Neuronal stem cell (in vitro differentiated cells): ENCODE data around the gene ZFAND5.

Source experiments
- DNase-seq: peaks from one replicate; pipeline ENCODE4 v3.0.0-alpha.2; 2013; ENCODE audit warnings: low spot score
- H2AFZ ChIP-seq: one replicate; pipeline ENCODE4 v1.6.1; 2013; ENCODE audit warnings: mild to moderate bottlenecking, low read length, inconsistent platforms
- H2AK5ac ChIP-seq: 2 replicates; pipeline ENCODE4 v1.6.1; 2013; ENCODE audit warnings: low read depth, mild to moderate bottlenecking, inconsistent platforms, low read length, moderate library complexity, mixed read lengths
- H2BK120ac ChIP-seq: 2 replicates; pipeline ENCODE4 v1.6.1; 2013; ENCODE audit warnings: low read depth, mild to moderate bottlenecking, inconsistent platforms, low read length, moderate library complexity, mixed read lengths
- H2BK12ac ChIP-seq: one replicate; pipeline ENCODE4 v1.6.1; 2013; ENCODE audit warnings: low read length, inconsistent platforms
- H2BK15ac ChIP-seq: 2 replicates; pipeline ENCODE4 v1.6.1; 2013; ENCODE audit warnings: mild to moderate bottlenecking, low read length, inconsistent platforms, mixed read lengths
- H2BK5ac ChIP-seq: one replicate; pipeline ENCODE4 v1.6.1; 2013; ENCODE audit warnings: inconsistent platforms, mild to moderate bottlenecking, low read length, moderate library complexity
- H3K14ac ChIP-seq: one replicate; pipeline ENCODE4 v1.6.1; 2013; ENCODE audit warnings: low read length, inconsistent platforms
- H3K18ac ChIP-seq: 2 replicates; pipeline ENCODE4 v1.6.1; 2013; ENCODE audit warnings: low read length, inconsistent platforms
- H3K23ac ChIP-seq: 2 replicates; pipeline ENCODE4 v1.6.1; 2013; ENCODE audit warnings: low read depth, mild to moderate bottlenecking, mixed read lengths, low read length, inconsistent platforms; ENCODE audit not compliant: poor library complexity
- H3K27ac ChIP-seq: replicated peaks from 3 replicates; pipeline ENCODE4 v1.5.1; 2013; ENCODE audit warnings: low read length, inconsistent platforms
- H3K27me3 ChIP-seq, 3 experiments: 2 replicates each; pipeline ENCODE4 v1.6.1; 2013; ENCODE audit warnings: low read length in 3 of 3, mild to moderate bottlenecking in 2 of 3, inconsistent platforms in 1 of 3, low read depth in 1 of 3, mixed read lengths in 1 of 3, moderate library complexity in 1 of 3; ENCODE audit not compliant: control insufficient read depth in 3 of 3, insufficient read depth in 3 of 3
- H3K36me3 ChIP-seq, 2 donors: replicated peaks in 1 of 2; 2 replicates each; pipeline ENCODE4 v1.6.1; 2013; ENCODE audit warnings: low read length in 2 of 2; ENCODE audit not compliant: control insufficient read depth in 2 of 2, insufficient read depth in 2 of 2
- H3K4ac ChIP-seq: 2 replicates; pipeline ENCODE4 v1.6.1; 2013; ENCODE audit warnings: inconsistent platforms, mild to moderate bottlenecking, low read length, moderate library complexity
- H3K4me1 ChIP-seq, 2 donors: 1 replicate in 1 of 2; 2 replicates in 1 of 2; pipeline ENCODE4 v1.6.1; 2013; ENCODE audit warnings: low read length in 2 of 2, low read depth in 1 of 2; ENCODE audit not compliant: control insufficient read depth in 2 of 2, insufficient read depth in 1 of 2
- H3K4me2 ChIP-seq: one replicate; pipeline ENCODE4 v1.6.1; 2013; ENCODE audit warnings: mild to moderate bottlenecking, low read length, inconsistent platforms; ENCODE audit not compliant: insufficient read depth, poor library complexity, severe bottlenecking
- H3K4me3 ChIP-seq, 2 donors: 2 replicates each; pipeline ENCODE4 v1.5.1; 2013; ENCODE audit warnings: low read length in 2 of 2, mild to moderate bottlenecking in 2 of 2, inconsistent platforms in 1 of 2, moderate library complexity in 1 of 2
- H3K79me1 ChIP-seq: one replicate; pipeline ENCODE4 v1.6.1; 2013; ENCODE audit warnings: low read depth, mild to moderate bottlenecking, inconsistent platforms, low read length, moderate library complexity
- H3K9ac ChIP-seq: one replicate; pipeline ENCODE4 v1.6.1; 2013; ENCODE audit warnings: mild to moderate bottlenecking, low read depth, low read length, inconsistent platforms; ENCODE audit not compliant: poor library complexity
- H3K9me3 ChIP-seq, 2 donors: replicated peaks in 1 of 2; 2 replicates each; pipeline versions ENCODE3 to v1.6.1; 2013; ENCODE audit warnings: low read length in 2 of 2, mild to moderate bottlenecking in 2 of 2, inconsistent platforms in 1 of 2, low read depth in 1 of 2, mixed read lengths in 1 of 2, moderate library complexity in 1 of 2; ENCODE audit not compliant: control insufficient read depth in 2 of 2, insufficient read depth in 1 of 2
- H4K8ac ChIP-seq: one replicate; pipeline ENCODE4 v1.6.1; 2013; ENCODE audit warnings: low read depth, mild to moderate bottlenecking, inconsistent platforms, low read length, moderate library complexity
- H4K91ac ChIP-seq: one replicate; pipeline ENCODE4 v1.6.1; 2013; ENCODE audit warnings: low read length, low read depth, mild to moderate bottlenecking, inconsistent platforms; ENCODE audit not compliant: poor library complexity
- WGBS, 2 donors: extraction: QIAGEN DNeasy Blood & Tissue Kit; methylation state at CpG; one replicate each; pipeline ENCODE4 v1.1.7; 2013; ENCODE audit warnings: missing lambda C conversion rate in 2 of 2, mixed read lengths in 1 of 2; ENCODE audit not compliant: insufficient read length in 2 of 2, insufficient replicate concordance in 1 of 2; ENCODE audit errors: extremely low coverage in 2 of 2; 5-methylcytosine and 5-hydroxymethylcytosine counted together

ZFAND5 gene

DNA sequence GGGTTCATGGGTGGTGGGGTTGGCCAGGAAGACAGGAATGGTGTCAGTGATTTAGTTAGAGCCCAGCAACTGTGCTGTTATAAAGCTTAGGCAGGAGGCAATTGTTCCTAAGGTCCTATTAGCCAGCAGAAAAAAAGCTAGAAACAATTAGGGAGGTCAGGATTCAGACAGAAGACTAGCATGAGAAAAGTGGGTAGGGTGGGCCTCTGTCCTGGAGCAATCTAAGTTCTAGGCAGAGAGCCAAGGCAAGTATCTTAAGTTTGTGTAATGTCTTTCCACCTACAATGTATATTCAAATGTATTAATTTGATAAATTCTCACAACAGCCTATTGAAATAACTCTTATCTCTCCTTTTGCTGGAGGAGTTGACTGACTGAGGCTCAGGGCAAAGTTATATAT lies 6.1 kb upstream of the ZFAND5 start:
- H2BK120ac ChIP-seq: no peak overlapping the region
- H4K91ac ChIP-seq: no peak overlapping the region

GRCh38 chr9:72365525-72366256 lies 683 bp upstream of the ZFAND5 start:
- peak overlapping the region; percentile 16 for H2BK12ac ChIP-seq
- no peak overlapping the region for H4K8ac ChIP-seq
- H2BK120ac ChIP-seq: no peak overlapping the region
- peak overlapping the region; percentile 96 for H2BK5ac ChIP-seq
- H3K4me1 ChIP-seq: peaks cover 0 to 6% of the 10 kb centered on the region in 2 donors
- H4K91ac ChIP-seq: no peak overlapping the region
- no peaks in the 10 kb centered on the region for H3K9me3 ChIP-seq
- peak overlapping the region; percentile 82 for H3K9ac ChIP-seq
- WGBS, 2 donors: no CpG with 5 or more reads among the region's 38 CpGs
- no peak overlapping the region for H3K23ac ChIP-seq
- H2BK15ac ChIP-seq: peak overlapping the region; percentile 72
- no peak overlapping the region for H3K4ac ChIP-seq
- no peak overlapping the region for H3K14ac ChIP-seq
- no peak overlapping the region for H2AK5ac ChIP-seq
- peak overlapping the region; percentile 95 for H3K18ac ChIP-seq
- DNase-seq: no peak
- H2AFZ ChIP-seq: peak overlapping the region; percentile 87
- peak overlapping the region; percentile 67 for H3K27ac ChIP-seq
- H3K27me3 ChIP-seq: no peaks in the 10 kb centered on the region
- H3K79me1 ChIP-seq: peaks cover 2% of the 10 kb centered on the region
- peaks cover 0 to 31% of the 10 kb centered on the region in 2 donors for H3K36me3 ChIP-seq
- peak overlapping the region; percentile 79 to 95 for H3K4me3 ChIP-seq
- peak overlapping the region; percentile 97 for H3K4me2 ChIP-seq

More for the DNA sequence above, 6.1 kb upstream of the ZFAND5 start:
- no peak overlapping the region for H3K14ac ChIP-seq
- H3K4ac ChIP-seq: no peak overlapping the region
- H2BK5ac ChIP-seq: no peak overlapping the region
- H3K36me3 ChIP-seq: no peaks in the 10 kb centered on the region
- H3K4me2 ChIP-seq: no peak overlapping the region
- no peaks in the 10 kb centered on the region for H3K27me3 ChIP-seq
- no peak overlapping the region for H2BK12ac ChIP-seq
- H4K8ac ChIP-seq: no peak overlapping the region
- peaks cover 0 to 2% of the 10 kb centered on the region in 2 donors for H3K4me1 ChIP-seq
- H3K23ac ChIP-seq: no peak overlapping the region
- H3K9ac ChIP-seq: no peak overlapping the region
- H3K27ac ChIP-seq: no peak overlapping the region
- no peaks in the 10 kb centered on the region for H3K79me1 ChIP-seq
- H2AK5ac ChIP-seq: no peak overlapping the region
- no peak for DNase-seq
- H3K9me3 ChIP-seq: no peaks in the 10 kb centered on the region
- no peak overlapping the region for H3K18ac ChIP-seq
- H3K4me3 ChIP-seq: no peak overlapping the region
- H2AFZ ChIP-seq: no peak overlapping the region
- no peak overlapping the region for H2BK15ac ChIP-seq

DNA sequence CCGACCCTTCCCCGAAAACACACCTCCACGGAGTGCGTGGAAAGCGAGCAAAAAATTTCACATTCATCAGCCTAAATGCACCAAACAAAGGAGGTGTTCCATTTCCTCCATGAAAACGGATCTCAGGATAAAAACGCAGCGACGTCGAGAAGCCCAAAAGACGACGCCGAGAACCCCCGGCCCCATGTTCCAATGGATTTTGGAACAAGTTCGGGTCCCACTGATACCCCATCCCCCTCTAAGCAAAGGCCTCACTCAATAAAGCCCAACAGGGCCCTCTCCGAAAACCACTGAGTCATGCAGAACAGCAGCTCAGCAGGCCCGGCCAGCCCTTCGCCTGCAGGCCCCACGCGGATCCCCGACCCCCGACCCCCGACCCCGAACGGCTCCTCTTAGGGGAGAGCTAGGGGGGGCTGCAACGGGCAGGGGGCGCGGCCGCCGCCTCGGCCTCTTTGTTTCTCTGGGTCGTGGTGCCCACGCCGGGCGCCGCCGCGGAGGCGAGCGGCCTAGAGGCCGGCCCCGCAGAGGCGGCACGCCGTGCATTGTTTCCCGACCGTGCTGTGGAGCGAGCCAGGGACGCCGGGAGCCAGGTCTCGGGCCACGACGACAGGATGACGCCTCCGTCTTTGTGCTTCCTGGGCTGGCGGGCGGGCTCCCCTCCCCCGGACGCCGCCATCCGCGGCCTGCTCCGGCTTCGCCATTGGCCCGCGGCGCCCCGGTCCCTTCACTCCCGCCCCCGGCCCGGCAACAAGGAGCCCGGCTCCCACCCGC lies 915 bp downstream of the ZFAND5 start:
- WGBS, 2 donors: no CpG with 5 or more reads among the region's 73 CpGs
- Histone ChIP-seq H3K27ac (peak overlapping the region; percentile 96), H3K9me3 (no peaks in the 10 kb centered on the region), H2BK12ac (peak overlapping the region; percentile 86), H3K4ac (no peak overlapping the region), H3K18ac (peak overlapping the region; percentile 99), H3K79me1 (peaks cover 2% of the 10 kb centered on the region), H3K27me3 (no peaks in the 10 kb centered on the region), H2AFZ (peak overlapping the region; percentile 68), H3K4me1 (peaks cover 0 to 12% of the 10 kb centered on the region in 2 donors), H3K4me3 (peak overlapping the region; percentile 95 to 100), H3K36me3 (peaks cover 8 to 47% of the 10 kb centered on the region in 2 donors), H2BK120ac (peak overlapping the region; percentile 35), H3K14ac (peak overlapping the region; percentile 49), H4K8ac (no peak overlapping the region), H2AK5ac (peak overlapping the region; percentile 95), H4K91ac (no peak overlapping the region), H3K9ac (peak overlapping the region; percentile 94), H3K4me2 (peak overlapping the region; percentile 32), H3K23ac (peak overlapping the region; percentile 99), H2BK5ac (peak overlapping the region; percentile 97), H2BK15ac (peak overlapping the region; percentile 92)
- peak; percentile 40 for DNase-seq

GRCh38 chr9:72363236-72363635 lies 1.8 kb downstream of the ZFAND5 start:
- Histone ChIP-seq H2BK5ac (no peak overlapping the region), H4K8ac (no peak overlapping the region), H3K9ac (no peak overlapping the region), H3K4me1 (peaks cover 0 to 12% of the 10 kb centered on the region in 2 donors), H3K36me3 (peaks cover 10 to 56% of the 10 kb centered on the region in 2 donors), H3K4me2 (peak overlapping the region; percentile 50), H3K27me3 (no peaks in the 10 kb centered on the region), H3K14ac (no peak overlapping the region), H3K4ac (no peak overlapping the region), H3K23ac (no peak overlapping the region), H3K9me3 (no peaks in the 10 kb centered on the region), H2BK12ac (no peak overlapping the region), H2AK5ac (no peak overlapping the region), H3K4me3 (peak overlapping the region; percentile 68 to 95), H2BK15ac (no peak overlapping the region), H4K91ac (no peak overlapping the region), H2BK120ac (no peak overlapping the region), H3K18ac (no peak overlapping the region), H2AFZ (no peak overlapping the region), H3K79me1 (peaks cover 2% of the 10 kb centered on the region), H3K27ac (no peak overlapping the region)
- WGBS, 2 donors: no CpG with 5 or more reads among the region's 2 CpGs
- DNase-seq: no peak
